HG02588 (cell line): ENCODE results near the gene ARMH3.

Experiments used
- ATAC-seq: cut with Tn5 transposase; IDR thresholded peaks from one replicate; pipeline ENCODE4 v1.9.1; 2021; ENCODE audit warnings: mild to moderate bottlenecking, moderate library complexity; ENCODE audit not compliant: unreplicated experiment

The ARMH3 gene

DNA sequence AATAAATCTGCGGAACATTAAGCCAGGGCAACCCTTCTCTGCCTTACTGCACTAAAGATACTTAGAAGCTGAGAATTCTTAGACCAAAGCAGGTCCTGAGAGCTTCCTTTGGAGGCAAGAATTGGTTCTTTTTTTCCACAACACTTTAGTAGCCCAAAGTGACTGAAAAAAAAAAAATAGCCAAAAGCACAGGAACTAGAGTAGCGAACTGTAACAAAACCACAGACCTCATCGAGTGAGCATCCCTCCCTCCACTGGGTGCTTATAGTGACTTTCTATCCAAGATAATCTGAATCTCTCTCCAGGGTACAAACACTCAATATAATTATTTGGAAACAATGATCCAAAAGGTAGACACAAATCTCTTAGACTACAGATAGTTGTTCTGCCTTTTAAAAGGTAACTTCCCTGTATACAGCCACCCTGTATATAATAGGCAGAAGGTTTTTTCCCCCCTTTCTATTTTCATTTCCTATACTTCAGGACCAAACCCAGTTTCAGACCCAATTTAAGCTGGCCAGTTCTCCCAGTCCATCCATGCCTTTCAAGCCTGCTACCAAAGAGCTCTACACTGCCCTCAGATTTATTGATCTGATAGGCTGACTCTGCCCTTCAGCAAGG lies 180.8 kb downstream of the ARMH3 start:
- ATAC-seq = no peak

DNA sequence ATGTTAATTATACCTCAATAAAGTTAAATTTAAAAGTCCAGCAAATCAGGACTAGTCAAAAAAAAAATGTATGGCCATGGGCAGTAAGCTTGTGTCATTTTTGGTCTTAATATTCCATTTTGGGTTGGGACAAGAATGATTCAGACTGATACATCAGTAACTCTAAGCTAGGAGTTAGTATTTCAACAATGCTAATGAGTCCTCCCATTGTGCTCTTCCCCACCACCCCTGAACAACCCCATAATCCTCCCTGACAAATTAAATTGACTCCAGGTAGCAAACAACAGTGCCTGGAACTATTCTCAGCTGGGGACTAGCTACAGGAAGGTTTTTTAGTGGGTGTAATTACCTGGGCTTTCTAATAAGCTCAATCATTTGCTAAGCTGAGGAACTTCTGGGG lies 181.7 kb downstream of the ARMH3 start:
- ATAC-seq = no peak

DNA sequence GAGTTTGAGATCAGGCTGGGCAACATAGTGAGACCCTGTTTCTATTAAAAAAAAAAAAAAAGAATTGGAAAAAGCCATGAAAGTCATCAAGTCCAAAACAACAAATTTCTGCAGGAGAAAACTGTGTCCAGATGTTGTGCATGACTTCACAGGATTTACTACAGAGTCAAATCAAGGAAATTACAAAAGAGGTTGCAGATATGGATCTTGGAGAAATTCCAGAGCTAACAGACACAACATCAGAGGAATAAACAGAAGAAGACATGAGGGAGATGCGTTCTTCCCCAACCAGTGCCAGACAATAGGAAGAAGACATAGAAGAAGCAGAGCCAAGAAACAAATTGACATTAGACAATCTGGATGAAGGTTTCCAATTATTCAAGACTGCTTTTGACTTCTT lies 188.0 kb downstream of the ARMH3 start:
- ATAC-seq = no peak

DNA sequence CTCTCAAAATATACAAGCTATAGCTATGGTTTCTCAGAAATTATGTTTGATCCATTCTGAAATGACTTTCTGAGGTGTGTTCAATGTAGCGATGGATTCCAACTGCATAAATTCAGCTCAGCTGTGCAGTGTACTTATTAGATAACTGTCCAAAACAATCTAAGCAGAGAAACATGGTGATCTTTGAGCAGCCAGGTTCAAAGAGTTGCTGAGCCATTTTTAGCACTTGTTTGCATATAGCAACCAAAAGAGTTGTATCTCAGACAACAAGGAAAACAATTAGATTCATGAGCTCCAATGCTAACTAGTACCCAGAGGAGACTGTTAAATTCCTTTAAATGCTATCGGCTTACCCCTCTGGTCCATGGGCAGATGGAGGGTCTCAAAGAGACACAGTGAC lies 196.4 kb downstream of the ARMH3 start:
- no peak for ATAC-seq

DNA sequence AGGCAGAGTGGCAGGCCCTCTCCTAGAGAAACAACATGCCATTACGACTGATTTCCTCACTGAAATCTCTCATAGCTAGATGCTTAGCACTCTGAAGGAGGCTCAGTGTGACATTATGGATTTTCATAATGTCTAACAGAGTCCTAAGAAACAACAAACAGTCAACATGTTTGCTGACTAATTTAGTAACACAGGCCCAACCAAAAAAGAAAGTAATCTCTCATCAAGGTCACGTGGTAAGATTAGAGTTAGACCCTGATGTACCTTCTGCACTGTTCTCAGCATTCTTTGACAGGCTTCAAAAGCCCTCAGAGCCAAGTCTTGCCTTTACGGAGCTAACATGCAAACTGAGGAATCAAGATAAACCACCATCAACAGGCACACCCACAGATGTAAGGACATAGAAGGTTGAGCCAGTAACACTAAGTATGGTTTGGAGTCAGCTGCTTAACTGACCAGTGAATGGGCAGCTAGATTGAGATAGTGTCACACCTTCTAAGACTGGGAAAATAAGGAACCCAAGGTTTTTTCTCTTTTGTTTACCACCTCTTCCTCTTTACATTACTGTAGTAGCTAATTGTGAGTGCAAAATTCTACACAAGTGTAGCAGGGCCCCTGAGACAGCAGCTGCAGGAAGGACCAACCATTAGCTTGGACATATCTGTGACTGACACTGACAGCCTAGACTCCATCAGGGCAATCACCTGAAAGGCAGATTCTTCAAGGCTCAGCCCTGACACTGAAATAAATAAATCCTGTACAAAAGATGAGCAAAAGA lies 197.1 kb downstream of the ARMH3 start:
- no peak for ATAC-seq

DNA sequence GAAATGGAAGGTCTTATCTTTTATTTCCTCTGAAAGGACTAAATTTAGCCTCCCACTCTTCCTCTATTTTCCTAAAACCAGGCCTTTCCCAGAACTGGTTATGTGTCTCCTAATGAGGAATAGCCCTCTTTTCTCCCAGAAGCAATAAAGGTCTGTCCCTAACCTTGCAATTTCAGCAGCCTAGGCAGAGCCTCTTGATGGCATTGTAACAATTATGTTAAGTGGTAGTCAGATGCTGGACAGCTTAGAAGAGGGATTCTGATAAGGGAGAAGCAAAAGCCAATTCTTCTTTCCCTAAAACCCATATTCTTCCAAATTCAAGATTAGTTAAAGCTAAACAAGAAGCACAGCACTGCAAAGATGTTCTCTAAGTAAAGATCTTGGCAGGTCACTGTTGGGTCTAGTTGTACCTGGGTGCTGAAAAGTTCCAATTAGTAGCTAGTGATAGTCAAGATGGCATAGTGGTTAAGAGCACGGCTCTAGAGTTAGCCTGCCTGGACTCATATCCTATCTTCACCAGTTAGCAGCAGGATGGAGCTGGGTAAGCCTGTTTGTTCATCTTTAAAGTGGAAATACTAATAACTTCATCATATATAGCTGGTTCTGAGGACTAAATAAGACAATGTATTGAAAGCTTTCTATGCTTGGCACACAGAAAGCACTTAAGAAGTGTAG lies 198.0 kb downstream of the ARMH3 start:
- ATAC-seq = no peak

DNA sequence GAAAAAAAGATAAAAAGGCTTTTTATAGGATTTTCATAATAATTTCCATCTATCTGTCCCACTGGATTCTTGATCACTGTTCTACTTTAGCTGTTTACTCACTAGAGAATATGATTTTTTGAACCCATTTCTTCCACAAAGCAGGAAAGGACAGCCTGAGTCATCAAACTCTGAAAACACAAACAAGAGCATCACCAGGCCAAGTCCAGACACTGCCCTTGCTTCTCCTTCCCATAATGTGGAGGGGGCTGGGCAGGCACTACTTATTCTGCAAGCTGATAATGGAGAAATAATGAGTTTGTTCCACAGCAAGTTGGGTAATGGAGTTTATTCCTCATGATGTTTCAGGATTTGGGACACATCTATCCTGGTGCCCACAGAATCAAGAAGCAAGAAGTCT lies 199.3 kb downstream of the ARMH3 start:
- ATAC-seq = no peak

DNA sequence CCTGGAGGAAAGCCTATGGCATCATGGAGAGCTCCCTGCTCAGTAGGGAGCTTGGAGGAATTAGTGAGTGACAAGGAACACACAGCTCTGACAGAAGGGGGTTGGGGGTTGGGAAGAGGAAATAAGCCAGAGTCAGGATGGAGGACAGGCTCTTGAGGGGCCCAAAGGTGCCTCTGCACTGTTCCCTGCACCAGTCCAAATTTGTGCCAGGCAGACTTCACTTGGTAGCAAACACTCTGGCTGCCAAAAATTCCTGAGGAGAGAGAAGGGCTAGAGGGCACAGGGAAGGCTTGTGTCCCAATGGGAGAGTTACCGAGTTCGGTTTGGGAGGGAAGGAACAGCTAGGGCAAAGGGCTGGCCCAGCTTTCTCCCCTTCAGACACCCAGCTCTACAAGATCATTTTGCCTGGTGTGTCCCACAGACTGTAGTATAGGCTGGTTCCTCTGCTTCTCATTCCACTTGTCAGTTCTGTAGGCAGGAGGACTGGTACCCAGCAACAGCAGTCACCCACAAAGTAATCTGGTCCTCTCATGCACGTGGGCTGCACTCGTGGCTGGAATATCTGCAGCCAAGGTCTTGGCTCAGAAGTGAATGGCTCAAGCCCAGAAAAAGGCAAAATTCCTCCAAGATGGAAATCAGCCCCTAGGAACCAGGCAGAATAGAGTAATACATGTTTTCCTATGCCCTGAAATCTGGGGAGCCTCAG lies 204.4 kb downstream of the ARMH3 start:
- no peak for ATAC-seq

DNA sequence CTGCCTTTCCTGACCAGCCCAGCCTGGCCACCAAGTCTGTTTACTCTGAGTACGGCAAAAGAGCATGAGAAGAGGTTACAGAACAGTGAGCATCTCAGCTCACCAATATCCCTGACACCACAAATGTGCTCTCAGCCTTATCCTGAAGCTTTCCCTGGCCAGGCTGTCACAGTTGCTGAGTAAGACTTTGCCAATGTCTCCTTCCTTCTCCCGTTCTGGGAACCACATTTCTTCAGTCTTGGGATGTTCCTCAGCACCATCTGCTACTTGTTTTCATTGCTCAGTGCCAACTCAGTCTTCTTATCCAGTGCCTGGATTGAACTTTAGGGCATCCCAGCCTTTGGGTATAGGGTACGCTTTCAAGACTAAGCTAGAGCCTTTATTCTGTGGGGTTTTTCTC lies 205.2 kb downstream of the ARMH3 start:
- no peak for ATAC-seq

DNA sequence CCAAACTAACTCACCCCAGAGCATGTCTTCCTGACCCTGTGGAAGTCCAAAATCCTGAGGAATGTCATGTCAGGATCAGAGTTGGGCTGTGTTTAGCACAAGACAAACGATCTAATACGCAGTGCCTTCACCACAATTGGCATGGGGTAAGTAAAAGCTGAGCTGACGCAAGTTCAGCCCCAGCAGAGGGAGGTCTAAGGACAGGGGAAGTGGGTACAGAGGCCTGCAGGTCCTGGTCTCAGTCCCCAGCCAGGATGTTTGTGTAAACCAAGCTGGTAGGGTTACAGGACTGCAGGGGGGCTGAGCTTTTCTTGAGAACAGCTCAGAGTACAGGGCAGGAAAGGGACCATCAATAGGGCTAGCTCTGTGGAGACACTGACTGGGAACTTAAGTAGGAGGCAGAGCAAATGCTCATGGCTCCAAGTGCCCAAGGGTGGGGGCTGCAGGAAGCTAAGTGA lies 207.1 kb downstream of the ARMH3 start:
- no peak for ATAC-seq

DNA sequence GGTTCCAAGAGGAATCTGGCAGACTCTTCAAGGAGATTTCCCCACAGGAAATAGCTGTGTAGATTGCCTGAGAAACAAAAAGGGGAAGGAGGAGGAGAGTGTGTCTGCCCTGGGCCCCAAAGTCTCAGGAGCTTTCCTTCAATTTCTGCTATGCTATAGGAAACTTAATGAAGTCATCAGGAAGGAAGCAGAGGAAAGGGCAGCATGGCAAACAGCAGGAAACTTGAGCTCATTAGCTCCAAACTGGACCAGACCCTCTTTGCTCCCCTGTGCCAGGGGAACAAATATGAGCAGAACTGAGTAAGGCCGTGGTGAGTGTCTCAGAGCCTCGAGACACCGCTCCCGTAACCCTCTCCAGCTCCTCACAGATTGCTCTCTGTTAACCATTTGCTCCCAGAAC lies 207.6 kb downstream of the ARMH3 start:
- no peak for ATAC-seq

DNA sequence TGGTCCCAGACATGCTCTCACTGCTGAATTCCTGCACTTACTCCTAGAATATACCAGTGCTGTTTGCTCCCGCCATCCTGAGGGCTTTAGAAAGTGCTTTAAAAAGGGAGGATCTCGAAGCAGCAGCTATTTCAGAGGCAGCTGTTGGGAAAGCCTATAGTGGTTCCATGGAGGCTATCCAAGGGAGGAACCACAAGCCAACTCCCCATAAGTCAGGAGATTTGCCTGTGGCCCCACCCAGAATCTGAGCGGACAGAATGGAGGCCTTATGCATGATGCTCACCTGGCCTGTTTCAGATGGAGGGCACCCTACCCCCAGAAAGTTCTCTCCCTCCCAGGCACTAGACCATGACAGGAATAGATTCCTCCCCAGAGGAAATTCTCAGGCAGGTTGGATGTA lies 210.1 kb downstream of the ARMH3 start:
- no peak for ATAC-seq

DNA sequence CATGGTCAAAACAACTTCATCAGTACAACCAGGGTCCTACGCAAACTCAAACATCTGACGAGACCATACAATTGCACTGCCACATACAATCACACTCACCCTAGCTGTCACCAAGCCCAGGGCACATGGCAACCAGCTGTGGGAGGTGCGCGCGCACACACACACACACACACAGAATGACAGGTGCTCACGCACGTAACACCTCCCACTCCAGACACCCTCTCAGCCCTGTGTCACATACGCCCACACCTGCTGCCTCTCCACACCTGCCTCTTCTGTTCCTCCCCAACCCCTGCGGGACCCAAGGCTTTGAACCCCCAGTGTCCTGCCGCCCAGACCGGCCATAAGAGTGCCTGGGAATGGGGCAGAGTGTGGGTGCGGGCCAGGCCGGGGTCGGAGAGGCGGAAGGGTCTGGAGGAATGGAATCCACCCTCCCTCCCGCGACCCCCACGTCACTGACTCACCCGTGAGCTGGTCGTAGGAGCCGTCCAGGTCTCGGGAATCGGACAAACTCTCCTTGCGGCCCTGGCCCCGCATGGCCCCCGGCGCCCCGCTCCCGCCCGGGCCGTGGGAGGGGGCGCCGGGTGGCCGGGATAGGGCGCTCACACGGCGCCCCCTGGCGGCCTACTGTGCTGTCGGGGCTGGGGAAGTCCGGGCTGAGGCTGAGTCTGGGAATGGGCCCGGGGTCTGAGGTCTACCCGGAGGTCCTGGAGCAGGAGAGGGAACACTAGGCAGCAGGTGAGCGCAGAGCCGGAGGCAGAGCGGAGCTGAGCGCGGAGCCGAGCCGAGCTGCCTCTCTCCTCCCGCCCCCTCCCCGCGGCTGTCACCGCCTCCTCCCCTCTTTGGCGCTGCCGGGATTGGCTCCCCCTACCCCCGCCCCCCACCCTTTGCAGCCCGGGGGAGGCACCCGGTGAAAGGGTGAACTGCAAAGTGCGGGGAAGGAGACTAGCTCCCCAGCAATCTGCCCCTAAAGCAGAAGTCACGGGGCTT lies 212.6 kb downstream of the ARMH3 start, which contains the start of gene KCNIP2:
Gene KCNIP2 (minus strand): TSS at position 769 of the 990 bp plus-strand sequence. CDS start 232 bp downstream, at position 537.
- ATAC-seq = no peak

DNA sequence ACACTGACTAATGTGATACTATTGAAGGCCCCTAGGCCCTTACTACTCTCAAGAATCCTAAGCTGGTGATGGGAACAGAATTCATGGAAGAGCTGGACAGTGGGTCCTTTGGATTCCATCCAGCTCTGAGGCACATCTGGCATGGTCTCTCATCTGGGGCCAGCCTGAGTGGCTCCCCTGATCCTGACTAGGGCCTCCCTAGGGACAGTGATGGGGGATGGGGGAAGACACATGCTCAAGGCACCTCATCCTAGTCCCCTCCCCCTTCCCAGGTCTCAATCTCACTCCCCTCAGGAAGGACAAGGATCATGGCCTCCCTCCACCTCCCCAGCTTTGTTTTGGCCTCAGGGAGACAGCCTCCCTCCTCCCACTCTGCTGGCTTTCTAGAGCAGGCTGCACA lies 214.1 kb downstream of the ARMH3 start:
- ATAC-seq = no peak

DNA sequence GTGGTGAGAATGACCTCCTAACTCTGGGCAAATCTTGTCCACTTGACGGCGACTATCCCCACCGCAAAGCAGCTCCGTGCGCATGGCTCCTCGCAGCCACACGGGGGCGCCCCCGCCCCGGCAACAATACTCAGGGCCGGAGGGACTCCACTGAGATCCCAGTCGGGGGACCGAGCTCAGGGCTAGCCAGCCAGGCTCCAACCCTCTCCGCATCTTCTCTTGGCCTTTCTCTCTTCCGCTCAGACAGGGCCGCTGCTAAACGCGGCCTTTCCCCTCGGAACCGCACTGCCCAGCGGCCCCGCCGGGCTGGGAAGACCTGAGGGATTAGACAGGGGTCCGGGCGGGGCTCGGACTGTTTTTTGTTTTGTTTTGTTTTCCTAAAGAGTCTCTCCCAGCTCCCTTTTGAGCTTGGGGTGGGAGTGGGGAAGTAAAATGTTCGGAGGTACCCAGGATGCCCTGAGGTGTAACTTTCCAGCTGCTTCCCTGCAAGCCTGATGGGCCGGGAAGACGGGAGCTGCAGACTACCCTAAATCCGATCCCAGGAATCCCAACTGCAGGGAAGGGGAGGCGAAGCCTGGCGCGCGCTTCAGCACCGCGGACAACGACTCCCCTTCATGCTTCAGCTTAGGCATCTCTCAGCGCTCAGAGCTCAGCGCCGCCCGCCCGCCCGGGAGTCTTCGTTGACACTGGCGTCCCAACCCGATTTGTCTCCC lies 215.1 kb downstream of the ARMH3 start:
- ATAC-seq = peak; percentile 61

DNA sequence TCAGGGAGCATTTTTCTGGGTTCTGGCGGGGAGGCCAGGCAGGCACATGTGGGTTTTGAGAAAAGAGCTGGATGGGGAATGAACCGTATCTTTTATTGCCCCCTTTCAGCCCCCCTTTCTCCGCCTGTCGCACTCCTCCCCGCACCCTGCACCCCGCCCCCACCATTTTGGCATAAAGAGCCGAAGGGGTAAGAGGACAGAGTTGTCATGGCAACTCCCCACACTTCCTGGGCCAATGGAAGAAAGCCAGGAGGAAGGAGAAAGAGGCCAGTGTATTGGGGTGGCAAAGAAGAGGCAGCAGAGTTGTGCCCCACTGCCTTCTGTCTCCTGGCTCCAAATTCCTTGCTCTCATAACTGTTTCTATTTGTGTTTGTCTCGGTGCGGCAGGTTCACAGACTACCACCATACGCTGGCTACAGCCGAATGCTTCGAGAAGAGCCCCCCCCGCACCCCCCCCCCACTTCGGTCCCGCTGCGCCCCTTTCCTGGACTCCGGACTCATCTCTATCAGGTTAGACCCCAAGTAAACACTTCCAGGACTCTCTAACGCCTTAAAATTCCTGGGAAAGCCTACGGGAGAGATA lies 215.8 kb downstream of the ARMH3 start:
- no peak for ATAC-seq

DNA sequence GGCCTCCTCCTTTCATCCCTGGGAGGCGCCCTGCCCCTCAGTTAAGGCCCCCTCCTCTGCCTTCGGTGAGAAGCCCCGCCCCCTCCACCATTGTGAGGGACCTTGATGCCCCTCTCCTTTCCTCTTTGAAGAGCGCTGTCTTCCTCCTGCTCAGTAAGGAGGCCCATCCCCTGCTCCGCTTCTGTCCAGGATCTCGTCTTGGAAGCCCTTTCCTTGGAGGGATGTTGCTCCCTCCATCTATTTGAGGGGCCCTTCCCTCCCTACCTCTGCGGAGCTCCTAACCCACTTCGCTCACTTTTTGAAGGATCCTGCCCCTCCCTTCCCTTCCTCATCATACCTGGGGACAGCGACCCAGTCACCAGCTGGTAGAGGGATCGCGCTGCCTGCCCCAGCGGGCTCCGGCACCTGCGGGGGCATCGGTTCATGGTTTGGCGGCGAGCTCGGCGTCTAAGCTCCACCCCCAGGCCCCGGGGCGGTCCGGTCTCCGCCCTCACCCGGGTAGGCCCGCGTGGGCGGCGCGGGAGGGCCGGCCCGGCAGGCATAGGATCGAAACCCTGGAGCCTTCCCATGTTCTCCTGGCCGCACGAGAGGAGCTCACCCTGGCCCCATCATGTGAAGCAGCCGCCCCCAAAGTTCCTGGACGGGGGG lies 216.4 kb downstream of the ARMH3 start:
- no peak for ATAC-seq

DNA sequence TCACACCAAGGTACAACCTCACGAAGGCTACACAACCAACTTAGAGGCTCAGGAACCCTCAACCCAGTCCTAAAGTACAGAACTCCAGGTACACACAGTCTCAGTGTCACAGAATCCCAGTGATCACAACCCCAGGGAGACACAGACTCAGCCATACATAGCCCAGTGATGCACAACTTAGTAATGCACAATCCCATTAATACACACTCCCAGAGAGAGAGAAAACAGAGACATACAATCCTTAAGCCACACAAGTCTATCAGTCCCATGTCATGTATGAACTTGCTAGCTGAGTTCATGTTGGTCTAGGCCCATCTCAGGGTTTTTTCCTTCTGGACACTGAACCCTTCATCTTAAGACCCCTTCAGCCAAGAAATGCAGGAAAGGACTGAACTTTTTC lies 217.0 kb downstream of the ARMH3 start:
- no peak for ATAC-seq
